Activated CD8-positive, alpha-beta memory T cell treated with anti-CD3 and anti-CD28 coated beads, Interleukin-2, amount 50 U/mL, for 24 hours (primary cell): ENCODE measurements around the gene CARF.
A peak's percentile ranks its signal among the peaks of the same experiment; 100 is the strongest.
"Not testable (repeated sequence)": the region's sequence is repeated elsewhere in the genome, so short reads cannot be mapped to it uniquely, and the experiment has no call there.

Experiments used
- DNase-seq: peaks from one replicate; pipeline ENCODE4 v3.0.0-alpha.2; 2020; ENCODE audit errors: extremely low read depth

The CARF gene

GRCh38 chr2:202911512-202912341 is at the start of gene CARF, which contains the start of gene WDR12:
Gene CARF (plus strand): TSS chr2:202912275. CDS start chr2:202941903, 29,628 bp downstream.
Gene WDR12 (minus strand): TSS chr2:202911673. CDS start chr2:202911476, 197 bp downstream.
- peak; percentile 84 for DNase-seq

- peak; percentile 21 for DNase-seq
These were observed 41.4 kb upstream of the CARF start for GRCh38 chr2:202870431-202871299.

GRCh38 chr2:202871300-202872141 is 40.6 kb upstream of the CARF start, which contains the start of gene ICA1L:
Gene ICA1L (minus strand): TSS chr2:202871766. CDS start chr2:202829009, 42,757 bp downstream.
- peak; percentile 7 for DNase-seq

- no peak for DNase-seq
These were observed 34.4 kb upstream of the CARF start for GRCh38 chr2:202877699-202878098.

GRCh38 chr2:202881570-202881969 is 30.5 kb upstream of the CARF start:
- no peak for DNase-seq

- no peak for DNase-seq
These were observed 27.9 kb upstream of the CARF start for GRCh38 chr2:202883987-202884675.

GRCh38 chr2:202885190-202885589 is 26.9 kb upstream of the CARF start:
- no peak for DNase-seq

- not testable (repeated sequence) for DNase-seq
These were observed 6.6 kb upstream of the CARF start for GRCh38 chr2:202905507-202905906.

GRCh38 chr2:202908186-202908585 is 3.9 kb upstream of the CARF start:
- no peak for DNase-seq

GRCh38 chr2:202909394-202910192 is 2.5 kb upstream of the CARF start:
- DNase-seq: no peak

GRCh38 chr2:202910250-202910649 is 1.8 kb upstream of the CARF start:
- not testable (repeated sequence) for DNase-seq

- no peak for DNase-seq
These were observed 1.4 kb upstream of the CARF start for GRCh38 chr2:202910698-202911097.

GRCh38 chr2:202911203-202911511 is 918 bp upstream of the CARF start:
- no peak for DNase-seq

- DNase-seq: not testable (repeated sequence)
These were observed 497 bp downstream of the CARF start for GRCh38 chr2:202912342-202913201.

GRCh38 chr2:202918860-202919259 is 6.8 kb downstream of the CARF start:
- DNase-seq: no peak

GRCh38 chr2:202932425-202933138 is 20.5 kb downstream of the CARF start:
- DNase-seq: no peak

GRCh38 chr2:202933139-202933510 is 21.1 kb downstream of the CARF start:
- no peak for DNase-seq

- no peak for DNase-seq
These were observed 21.9 kb downstream of the CARF start for GRCh38 chr2:202933958-202934357.

- no peak for DNase-seq
These were observed 22.4 kb downstream of the CARF start for GRCh38 chr2:202934456-202934855.
